ENCODE data around the gene TMEM11.

- no peak for TF ChIP-seq MAX (IDR thresholded peaks at IDR 0.05)
- no peak for TF ChIP-seq CTCF (IDR thresholded peaks at IDR 0.05; ENCODE audit: low read depth, low read length, missing input control)
Measured at GRCh38 chr17:21240369-21241055, 26.6 kb upstream of the TMEM11 start.

Data from liver (tissue), 2 donors.